GM12872 (cell line): ENCODE results near the gene SPSB2.

Experiments
- CTCF ChIP-seq: IDR thresholded peaks from 3 replicates; pipeline ENCODE4 v1.5.1; 2011; ENCODE audit warnings: low read depth, mild to moderate bottlenecking, low read length, moderate library complexity; ENCODE audit not compliant: insufficient read depth

The SPSB2 gene

GRCh38 chr12:6825398-6826124 lies 47.5 kb downstream of the SPSB2 start:
- peak; percentile 94 for TF ChIP-seq CTCF

GRCh38 chr12:6824901-6825381 lies 48.2 kb downstream of the SPSB2 start:
- no peak for TF ChIP-seq CTCF

GRCh38 chr12:6824085-6824775 lies 48.9 kb downstream of the SPSB2 start:
- TF ChIP-seq CTCF: no peak

- no peak for TF ChIP-seq CTCF
These were observed 49.7 kb downstream of the SPSB2 start for GRCh38 chr12:6823182-6824084.

GRCh38 chr12:6822426-6823135 lies 50.5 kb downstream of the SPSB2 start:
- TF ChIP-seq CTCF: no peak

- no peak for TF ChIP-seq CTCF
These were observed 51.3 kb downstream of the SPSB2 start, which contains the start of gene GPR162 for GRCh38 chr12:6821591-6822425. GPR162 (plus strand) TSS chr12:6821821; CDS start chr12:6823899, 2,078 bp downstream.
